Vagina (tissue), 2 donors: ENCODE measurements around the gene EPAS1. TPM values are rescaled to one million over a fixed set of nuclear protein-coding genes. Genes with fewer than 3 reads are reported as not detected.
"Not testable (repeated sequence)": the region's sequence is repeated elsewhere in the genome, so short reads cannot be mapped to it uniquely, and the experiment has no call there.

Source experiments
- DNase-seq, 2 donors: peaks; one replicate each; pipeline ENCODE4 v3.0.0-alpha.2; 2017; ENCODE audit errors: extremely low spot score in 2 of 2
- H3K27ac ChIP-seq: fragments of 200-600 bp; sonication (generic); one replicate; pipeline ENCODE4 v1.5.1; 2019
- H3K27me3 ChIP-seq: fragments of 200-600 bp; sonication (generic); one replicate; pipeline ENCODE4 v1.5.1; 2019
- H3K36me3 ChIP-seq, 2 donors: fragments of 200-600 bp; sonication (generic); one replicate each; pipeline ENCODE4 v1.5.1; 2017 to 2019
- H3K4me1 ChIP-seq: fragments of 200-600 bp; sonication (generic); one replicate; pipeline ENCODE4 v1.5.1; 2019
- H3K4me3 ChIP-seq, 2 donors: fragments of 200-600 bp; sonication (generic); 1 replicate in 1 of 2; 2 replicates in 1 of 2; pipeline ENCODE4 v1.5.1; 2016 to 2019
- H3K9me3 ChIP-seq: fragments of 200-600 bp; sonication (generic); one replicate; pipeline ENCODE4 v1.5.1; 2019
- CTCF ChIP-seq, 3 experiments: fragments of 450-650 bp in 2 of 3; fragments of 200-600 bp in 1 of 3; sonication (generic) in 1 of 3; IDR thresholded peaks; one replicate each; pipeline ENCODE4 v1.5.1; 2017 to 2019; ENCODE audit warnings: antibody characterized with exemption in 3 of 3, mild to moderate bottlenecking in 2 of 3, moderate library complexity in 2 of 3
- POLR2A ChIP-seq, 2 donors: fragments of 450-650 bp; IDR thresholded peaks; one replicate each; pipeline ENCODE4 v1.6.1; 2017; ENCODE audit warnings: antibody characterized with exemption in 2 of 2, mild to moderate bottlenecking in 2 of 2, moderate library complexity in 2 of 2
- POLR2AphosphoS5 ChIP-seq, 2 donors: sonication (generic); formaldehyde crosslinking; IDR thresholded peaks; one replicate each; pipeline ENCODE4 v1.9.0; 2017; ENCODE audit warnings: antibody characterized with exemption in 2 of 2, mild to moderate bottlenecking in 2 of 2, low read depth in 1 of 2; ENCODE audit not compliant: insufficient read depth in 1 of 2
- intact Hi-C: fragments of 100-400 bp; cut with DNase I; formaldehyde crosslinking; loops from one replicate; pipeline ENCODE4 v1.15.1; 2023
- total RNA-seq: library from RNA; depleted of rRNA; stranded (reverse); fragments of >200 nt; gene quantifications from one replicate; pipeline ENCODE4 v1.2.3, GENCODE V29; 2016

Gene EPAS1
- total RNA-seq, 1 donor from 2014 or later, result 222 TPM

GRCh38 chr2:46392561-46393346, 95.5 kb downstream of the EPAS1 start:
- Histone ChIP-seq H3K27ac (no peak overlapping the region), H3K27me3 (no peaks in the 10 kb centered on the region), H3K9me3 (no peaks in the 10 kb centered on the region), H3K36me3 (no peaks in the 10 kb centered on the region), H3K4me1 (no peaks in the 10 kb centered on the region), H3K4me3 (no peak overlapping the region)
- DNase-seq, result peak; percentile 46 to 76
- intact Hi-C loops, result no loop called here
- no peak for TF ChIP-seq POLR2AphosphoS5 (IDR thresholded peaks at IDR 0.05; ENCODE audit: insufficient read depth in 1 of 2, low read depth in 1 of 2)
- TF ChIP-seq POLR2A (IDR thresholded peaks at IDR 0.05), result no peak
- TF ChIP-seq CTCF (IDR thresholded peaks at IDR 0.05), result no peak

- DNase-seq, result peak; percentile 37 to 81
Measured at GRCh38 chr2:46393347-46393820, 96.2 kb downstream of the EPAS1 start.

GRCh38 chr2:46393865-46394264, 96.7 kb downstream of the EPAS1 start:
- H3K9me3 ChIP-seq, result no peaks in the 10 kb centered on the region
- no peaks in the 10 kb centered on the region for H3K4me1 ChIP-seq
- no peaks in the 10 kb centered on the region for H3K27me3 ChIP-seq
- no peak overlapping the region for H3K4me3 ChIP-seq
- H3K27ac ChIP-seq, result no peak overlapping the region
- no peaks in the 10 kb centered on the region for H3K36me3 ChIP-seq
- TF ChIP-seq CTCF (IDR thresholded peaks at IDR 0.05) (no peak), POLR2A (IDR thresholded peaks at IDR 0.05) (no peak), POLR2AphosphoS5 (IDR thresholded peaks at IDR 0.05; ENCODE audit: insufficient read depth in 1 of 2, low read depth in 1 of 2) (no peak)
- intact Hi-C loops, result no loop called here
- DNase-seq, result peak in 1 of 2 donors; percentile 62

More at GRCh38 chr2:46393347-46393820, 96.2 kb downstream of the EPAS1 start:
- Histone ChIP-seq H3K4me1 (no peaks in the 10 kb centered on the region), H3K4me3 (no peak overlapping the region), H3K27ac (no peak overlapping the region), H3K36me3 (no peaks in the 10 kb centered on the region), H3K27me3 (no peaks in the 10 kb centered on the region), H3K9me3 (no peaks in the 10 kb centered on the region)
- intact Hi-C loops, result no loop called here
- TF ChIP-seq POLR2A (IDR thresholded peaks at IDR 0.05) (no peak), CTCF (IDR thresholded peaks at IDR 0.05) (no peak), POLR2AphosphoS5 (IDR thresholded peaks at IDR 0.05; ENCODE audit: insufficient read depth in 1 of 2, low read depth in 1 of 2) (no peak)

- H3K36me3 ChIP-seq, result no peaks in the 10 kb centered on the region
- TF ChIP-seq POLR2A (IDR thresholded peaks at IDR 0.05) (no peak), POLR2AphosphoS5 (IDR thresholded peaks at IDR 0.05; ENCODE audit: insufficient read depth in 1 of 2, low read depth in 1 of 2) (no peak), CTCF (IDR thresholded peaks at IDR 0.05) (no peak)
- no peak overlapping the region for H3K4me3 ChIP-seq
- H3K27ac ChIP-seq, result no peak overlapping the region
- no peak for DNase-seq
- intact Hi-C loops, result no loop called here
- H3K4me1 ChIP-seq, result no peaks in the 10 kb centered on the region
- H3K9me3 ChIP-seq, result no peaks in the 10 kb centered on the region
- H3K27me3 ChIP-seq, result no peaks in the 10 kb centered on the region
Measured at GRCh38 chr2:46394649-46395510, 97.7 kb downstream of the EPAS1 start.

GRCh38 chr2:46395730-46396129, 98.5 kb downstream of the EPAS1 start:
- DNase-seq, H3K4me1 ChIP-seq, H3K27ac ChIP-seq, H3K36me3 ChIP-seq, intact Hi-C loops, H3K27me3 ChIP-seq, H3K9me3 ChIP-seq, H3K4me3 ChIP-seq: not testable (repeated sequence)
